Right atrium auricular region (tissue), 2 donors: ENCODE results near the gene DDX1. TPM values are rescaled to one million over a fixed set of nuclear protein-coding genes. Genes with fewer than 3 reads are reported as not detected.

Experiments used
- DNase-seq: peaks from one replicate; pipeline ENCODE4 v3.0.0-alpha.2; 2019; ENCODE audit warnings: low spot score
- H3K27ac ChIP-seq, 2 donors: fragments of 200-600 bp; sonication (generic); 1 replicate in 1 of 2; 2 replicates in 1 of 2; pipeline ENCODE4 v1.5.1; 2016 to 2019
- H3K27me3 ChIP-seq, 2 donors: fragments of 200-600 bp; sonication (generic); one replicate each; pipeline versions ENCODE4 v1.5.1 to v1.6.0; 2017 to 2019
- H3K36me3 ChIP-seq: fragments of 200-600 bp; sonication (generic); one replicate; pipeline ENCODE4 v1.5.1; 2016
- H3K4me1 ChIP-seq, 2 donors: fragments of 200-600 bp; sonication (generic); one replicate each; pipeline versions ENCODE4 v1.5.1 to v1.6.0; 2017 to 2019
- H3K4me3 ChIP-seq, 2 donors: fragments of 200-600 bp; sonication (generic); 1 replicate in 1 of 2; 2 replicates in 1 of 2; pipeline ENCODE4 v1.5.1; 2017 to 2019; ENCODE audit warnings: mild to moderate bottlenecking in 1 of 2, moderate library complexity in 1 of 2
- H3K9me3 ChIP-seq, 2 donors: fragments of 200-600 bp; sonication (generic); one replicate each; pipeline ENCODE4 v1.5.1; 2019
- CTCF ChIP-seq, 2 donors: fragments of 200-600 bp; sonication (generic); IDR thresholded peaks; one replicate each; pipeline ENCODE4 v1.5.1; 2019; ENCODE audit warnings: antibody characterized with exemption in 2 of 2
- total RNA-seq, 2 donors: library from RNA; depleted of rRNA; stranded (reverse); fragments of >200 nt; gene quantifications; one replicate each; pipeline ENCODE4 v1.1.0, GENCODE V29; 2016

DDX1 gene
- total RNA-seq, 2 donors from 2014 or later: 60.1 to 75.9 TPM

GRCh38 chr2:15594291-15595256 is 2.9 kb downstream of the DDX1 start:
- H3K27ac ChIP-seq: peak overlapping the region in 1 of 2 donors; percentile 30
- no peak overlapping the region for H3K4me3 ChIP-seq
- no peak for TF ChIP-seq CTCF (IDR thresholded peaks at IDR 0.05)
- no peaks in the 10 kb centered on the region for H3K27me3 ChIP-seq
- H3K9me3 ChIP-seq: no peaks in the 10 kb centered on the region
- peaks cover 40% of the 10 kb centered on the region for H3K36me3 ChIP-seq
- H3K4me1 ChIP-seq: peaks cover 0 to 31% of the 10 kb centered on the region in 2 donors
- DNase-seq: no peak

DNA sequence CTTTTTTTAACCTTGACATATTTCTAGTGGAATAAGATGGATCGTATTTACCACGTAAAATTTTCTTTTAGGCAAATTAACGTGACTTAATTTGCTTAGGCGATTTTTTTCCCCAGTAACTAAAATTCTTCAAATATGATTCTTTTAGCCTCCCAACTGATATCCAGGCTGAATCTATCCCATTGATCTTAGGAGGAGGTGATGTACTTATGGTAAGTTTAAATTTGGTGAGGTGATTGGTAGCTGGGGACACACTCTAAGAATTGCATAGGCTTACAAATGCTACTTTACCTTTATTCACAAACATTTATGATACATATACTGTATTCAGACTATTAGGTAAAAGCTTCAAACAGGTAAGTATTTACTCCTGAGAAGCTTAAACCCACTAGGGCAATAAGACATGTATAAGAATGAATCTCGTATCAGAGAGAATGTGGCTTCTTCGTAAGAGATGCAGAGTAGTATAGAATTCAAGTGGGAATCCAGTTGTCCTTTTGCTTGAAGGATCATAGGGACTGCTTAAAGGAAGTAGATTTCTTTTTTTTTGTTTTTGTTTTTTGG is 3.8 kb downstream of the DDX1 start:
- no peak for DNase-seq
- H3K27me3 ChIP-seq: no peaks in the 10 kb centered on the region
- no peaks in the 10 kb centered on the region for H3K9me3 ChIP-seq
- no peak overlapping the region for H3K4me3 ChIP-seq
- no peak overlapping the region for H3K27ac ChIP-seq
- TF ChIP-seq CTCF (IDR thresholded peaks at IDR 0.05): no peak
- peaks cover 0 to 31% of the 10 kb centered on the region in 2 donors for H3K4me1 ChIP-seq
- H3K36me3 ChIP-seq: peaks cover 49% of the 10 kb centered on the region

GRCh38 chr2:15595936-15596335 is 4.3 kb downstream of the DDX1 start:
- no peak for DNase-seq
- no peaks in the 10 kb centered on the region for H3K9me3 ChIP-seq
- H3K36me3 ChIP-seq: peaks cover 54% of the 10 kb centered on the region
- H3K27me3 ChIP-seq: no peaks in the 10 kb centered on the region
- peaks cover 0 to 31% of the 10 kb centered on the region in 2 donors for H3K4me1 ChIP-seq
- H3K4me3 ChIP-seq: no peak overlapping the region
- no peak for TF ChIP-seq CTCF (IDR thresholded peaks at IDR 0.05)
- no peak overlapping the region for H3K27ac ChIP-seq

DNA sequence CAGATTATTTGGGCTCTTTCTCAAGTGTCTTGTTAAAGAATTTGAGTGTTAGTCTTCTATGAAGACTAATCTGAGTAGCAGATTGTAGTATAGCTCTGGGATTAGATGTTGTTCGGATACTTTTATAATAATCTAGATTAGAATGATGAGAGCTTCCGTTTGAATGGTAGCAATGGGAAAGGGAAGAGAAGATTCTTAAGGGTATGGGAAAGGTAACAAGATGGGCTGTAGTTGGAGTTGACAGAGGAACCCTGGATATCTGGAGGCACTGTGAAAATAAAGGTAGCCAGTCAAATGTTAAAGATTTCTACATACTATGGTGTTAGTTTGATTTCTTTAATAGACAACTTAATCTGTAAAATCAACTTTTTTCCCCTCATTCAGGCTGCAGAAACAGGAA is 4.7 kb downstream of the DDX1 start:
- H3K9me3 ChIP-seq: no peaks in the 10 kb centered on the region
- peaks cover 0 to 27% of the 10 kb centered on the region in 2 donors for H3K4me1 ChIP-seq
- H3K27ac ChIP-seq: no peak overlapping the region
- no peak for TF ChIP-seq CTCF (IDR thresholded peaks at IDR 0.05)
- no peak overlapping the region for H3K4me3 ChIP-seq
- DNase-seq: no peak
- H3K27me3 ChIP-seq: no peaks in the 10 kb centered on the region
- H3K36me3 ChIP-seq: peaks cover 58% of the 10 kb centered on the region

DNA sequence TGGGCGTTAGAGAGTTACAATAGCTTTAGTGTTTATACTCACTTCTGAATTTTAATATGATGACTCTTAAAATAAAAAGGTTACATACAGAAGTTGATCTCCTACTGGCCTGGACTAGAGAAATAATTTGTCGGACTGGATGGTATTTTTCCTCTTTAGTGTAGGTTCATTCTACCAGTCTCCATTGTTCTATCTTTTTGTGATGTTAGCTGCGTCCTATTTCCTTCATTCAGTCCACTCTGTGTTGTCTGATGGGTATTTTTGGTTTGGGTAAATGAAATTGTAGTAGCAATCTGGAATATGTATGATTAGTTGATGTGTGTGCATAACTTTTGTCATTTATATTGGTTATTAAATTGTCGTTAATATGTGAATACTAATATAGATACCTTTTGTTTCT is 5.3 kb downstream of the DDX1 start:
- Histone ChIP-seq H3K36me3 (peaks cover 64% of the 10 kb centered on the region), H3K9me3 (no peaks in the 10 kb centered on the region), H3K4me1 (peaks cover 0 to 26% of the 10 kb centered on the region in 2 donors), H3K27me3 (no peaks in the 10 kb centered on the region), H3K4me3 (no peak overlapping the region), H3K27ac (no peak overlapping the region)
- no peak for TF ChIP-seq CTCF (IDR thresholded peaks at IDR 0.05)
- DNase-seq: no peak
